ENCODE results near the gene SLC12A8.

- no peak for TF ChIP-seq CTCF (IDR thresholded peaks at IDR 0.05; ENCODE audit: low read length)
- TF ChIP-seq EZH2 (optimal IDR thresholded peaks at IDR 0.05; ENCODE audit: low read depth, low read length): no peak
- TF ChIP-seq EZH2phosphoT487 (IDR thresholded peaks at IDR 0.05; ENCODE audit: low read length): no peak
Observed at GRCh38 chr3:125035217-125035616, 177.3 kb downstream of the SLC12A8 start.
